ENCODE data around the gene HAND1. TPM values are rescaled to one million over a fixed set of nuclear protein-coding genes. Genes with fewer than 3 reads are reported as not detected.

Gene HAND1
- total RNA-seq, 2 donors from 2014 or later: not detected

DNA sequence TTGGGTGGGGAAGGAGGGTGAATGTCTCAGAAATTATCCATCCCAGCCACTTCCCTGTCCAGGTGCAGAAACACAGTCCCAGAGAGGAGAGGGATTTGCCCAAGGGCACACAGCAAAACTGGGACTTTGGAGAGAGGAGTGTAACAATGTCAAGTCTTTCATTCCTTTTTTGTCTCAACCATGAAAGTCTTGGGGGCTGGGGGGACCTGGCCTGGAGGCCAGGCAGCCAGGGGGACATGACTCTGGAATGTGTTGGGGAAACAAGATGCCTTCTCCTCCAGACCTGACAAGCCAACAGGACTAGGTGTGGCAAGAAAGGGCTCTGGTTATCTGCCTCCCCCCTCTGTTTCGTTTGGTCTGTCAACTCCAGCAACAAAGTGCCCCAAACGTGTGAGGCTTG is 13.9 kb upstream of the HAND1 start:
- no peak for DNase-seq (ENCODE audit: low spot score)
- intact Hi-C loops (cut with DNase I): no loop called here
- H3K27ac ChIP-seq: no peak overlapping the region
- no peaks in the 10 kb centered on the region for H3K4me1 ChIP-seq (replicated peaks)
- 63% methylated on average over 2 of the region's 2 CpGs for whole genome bisulfite sequencing
- peaks cover 7% of the 10 kb centered on the region for H3K27me3 ChIP-seq (replicated peaks; ENCODE audit: insufficient read depth)
- no peaks in the 10 kb centered on the region for H3K36me3 ChIP-seq
- H3K4me3 ChIP-seq: no peak overlapping the region
- TF ChIP-seq, protein P1, sequence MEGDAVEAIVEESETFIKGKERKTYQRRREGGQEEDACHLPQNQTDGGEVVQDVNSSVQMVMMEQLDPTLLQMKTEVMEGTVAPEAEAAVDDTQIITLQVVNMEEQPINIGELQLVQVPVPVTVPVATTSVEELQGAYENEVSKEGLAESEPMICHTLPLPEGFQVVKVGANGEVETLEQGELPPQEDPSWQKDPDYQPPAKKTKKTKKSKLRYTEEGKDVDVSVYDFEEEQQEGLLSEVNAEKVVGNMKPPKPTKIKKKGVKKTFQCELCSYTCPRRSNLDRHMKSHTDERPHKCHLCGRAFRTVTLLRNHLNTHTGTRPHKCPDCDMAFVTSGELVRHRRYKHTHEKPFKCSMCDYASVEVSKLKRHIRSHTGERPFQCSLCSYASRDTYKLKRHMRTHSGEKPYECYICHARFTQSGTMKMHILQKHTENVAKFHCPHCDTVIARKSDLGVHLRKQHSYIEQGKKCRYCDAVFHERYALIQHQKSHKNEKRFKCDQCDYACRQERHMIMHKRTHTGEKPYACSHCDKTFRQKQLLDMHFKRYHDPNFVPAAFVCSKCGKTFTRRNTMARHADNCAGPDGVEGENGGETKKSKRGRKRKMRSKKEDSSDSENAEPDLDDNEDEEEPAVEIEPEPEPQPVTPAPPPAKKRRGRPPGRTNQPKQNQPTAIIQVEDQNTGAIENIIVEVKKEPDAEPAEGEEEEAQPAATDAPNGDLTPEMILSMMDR (IDR thresholded peaks at IDR 0.05): no peak
- TF ChIP-seq POLR2AphosphoS5 (IDR thresholded peaks at IDR 0.05) (no peak), POLR2A (IDR thresholded peaks at IDR 0.05) (no peak)
- no peaks in the 10 kb centered on the region for H3K9me3 ChIP-seq

DNA sequence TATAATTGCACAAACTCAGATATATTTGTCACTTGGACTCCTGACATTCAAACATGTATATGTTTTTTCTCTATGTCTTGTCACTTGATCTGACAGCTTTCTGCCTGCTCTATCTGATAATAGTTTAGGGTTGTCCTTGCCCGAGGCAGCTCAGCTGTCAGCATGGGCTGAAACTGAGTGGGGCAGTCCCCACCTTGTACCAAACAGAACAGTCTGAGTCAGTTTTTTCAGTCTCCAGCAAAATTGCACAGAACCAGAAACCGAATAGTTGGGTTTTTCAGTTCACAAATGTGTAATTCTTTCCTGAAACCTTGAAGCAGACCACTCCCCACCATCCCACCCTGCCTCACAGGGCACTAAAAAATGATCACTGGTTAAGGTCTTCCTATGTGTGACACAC is 9.5 kb upstream of the HAND1 start:
- peaks cover 35% of the 10 kb centered on the region for H3K27me3 ChIP-seq (replicated peaks; ENCODE audit: insufficient read depth)

DNA sequence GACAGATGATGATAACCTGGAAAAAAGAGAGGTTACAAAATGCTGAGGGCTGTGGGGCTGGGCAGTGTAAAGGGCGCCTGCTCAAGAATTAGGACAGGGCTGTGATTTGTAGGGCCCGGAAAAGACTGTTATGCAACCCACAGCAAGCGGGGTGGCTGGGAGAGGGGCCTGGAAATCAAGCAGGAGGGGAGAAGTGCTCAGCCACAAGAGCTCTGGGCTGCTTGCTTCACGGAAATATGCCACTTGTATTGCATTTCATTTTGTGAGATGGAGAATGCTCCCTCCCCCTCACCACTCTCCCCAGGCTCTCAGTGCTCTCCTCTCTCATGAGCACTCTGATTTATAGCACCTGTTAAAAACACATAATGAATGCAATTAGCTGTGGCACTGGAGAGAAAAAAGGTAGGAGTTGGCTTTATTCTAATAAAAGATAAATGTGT is 8.4 kb upstream of the HAND1 start:
- no peak for DNase-seq (ENCODE audit: low spot score)
- TF ChIP-seq POLR2A (IDR thresholded peaks at IDR 0.05): no peak
- no peak for TF ChIP-seq POLR2AphosphoS5 (IDR thresholded peaks at IDR 0.05)
- TF ChIP-seq, protein P1 (IDR thresholded peaks at IDR 0.05): no peak
- Histone ChIP-seq H3K36me3 (no peaks in the 10 kb centered on the region), H3K9me3 (no peaks in the 10 kb centered on the region), H3K27me3 (replicated peaks; ENCODE audit: insufficient read depth) (peaks cover 46% of the 10 kb centered on the region), H3K27ac (no peak overlapping the region), H3K4me1 (replicated peaks) (no peaks in the 10 kb centered on the region), H3K4me3 (no peak overlapping the region)
- WGBS: 3% methylated on average over 4 of the region's 4 CpGs
- intact Hi-C loops (cut with DNase I): no loop called here

More for the DNA sequence above, 9.5 kb upstream of the HAND1 start:
- Histone ChIP-seq H3K4me3 (no peak overlapping the region), H3K4me1 (replicated peaks) (no peaks in the 10 kb centered on the region), H3K9me3 (no peaks in the 10 kb centered on the region), H3K36me3 (no peaks in the 10 kb centered on the region), H3K27ac (no peak overlapping the region)
- no peak for TF ChIP-seq POLR2A (IDR thresholded peaks at IDR 0.05)
- no peak for TF ChIP-seq POLR2AphosphoS5 (IDR thresholded peaks at IDR 0.05)
- TF ChIP-seq, protein P1 (IDR thresholded peaks at IDR 0.05): no peak
- intact Hi-C loops (cut with DNase I): no loop called here
- 27% methylated on average over 2 of the region's 2 CpGs for WGBS
- DNase-seq (ENCODE audit: low spot score): no peak

DNA sequence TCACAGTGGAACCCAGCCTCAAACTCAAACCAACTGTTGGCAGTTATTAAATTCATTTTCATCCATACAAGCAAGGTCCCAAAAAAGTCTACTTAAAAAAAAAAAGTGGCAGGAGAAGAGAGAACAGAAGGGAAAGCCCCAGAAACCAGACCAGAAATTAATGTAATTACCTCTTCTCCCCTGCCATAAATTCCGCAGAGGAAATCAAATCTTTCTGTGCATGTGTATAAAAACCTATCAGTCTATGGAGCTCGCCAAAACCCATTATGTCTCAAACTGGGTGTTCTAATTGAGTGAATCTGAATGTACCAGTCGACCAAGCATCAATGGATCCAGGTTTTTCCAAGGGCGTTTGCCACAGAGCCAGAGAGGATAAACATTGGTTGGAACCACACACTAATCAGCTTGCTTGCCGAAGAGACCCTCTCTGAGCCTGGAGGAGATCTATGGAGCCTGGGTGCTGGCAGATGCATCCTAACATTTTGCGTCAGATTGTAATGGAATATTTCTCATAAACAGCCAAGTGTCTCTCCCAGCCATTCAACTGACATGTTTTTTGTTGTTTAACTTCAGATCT is 7.9 kb upstream of the HAND1 start:
- H3K27ac ChIP-seq: no peak overlapping the region
- DNase-seq (ENCODE audit: low spot score): no peak
- TF ChIP-seq POLR2AphosphoS5 (IDR thresholded peaks at IDR 0.05): no peak
- TF ChIP-seq POLR2A (IDR thresholded peaks at IDR 0.05): no peak
- TF ChIP-seq, protein P1 (IDR thresholded peaks at IDR 0.05): no peak
- H3K36me3 ChIP-seq: no peaks in the 10 kb centered on the region
- peaks cover 51% of the 10 kb centered on the region for H3K27me3 ChIP-seq (replicated peaks; ENCODE audit: insufficient read depth)
- H3K4me1 ChIP-seq (replicated peaks): no peaks in the 10 kb centered on the region
- H3K4me3 ChIP-seq: no peak overlapping the region
- WGBS: 19% methylated on average over 6 of the region's 6 CpGs
- intact Hi-C loops (cut with DNase I): no loop called here
- no peaks in the 10 kb centered on the region for H3K9me3 ChIP-seq

DNA sequence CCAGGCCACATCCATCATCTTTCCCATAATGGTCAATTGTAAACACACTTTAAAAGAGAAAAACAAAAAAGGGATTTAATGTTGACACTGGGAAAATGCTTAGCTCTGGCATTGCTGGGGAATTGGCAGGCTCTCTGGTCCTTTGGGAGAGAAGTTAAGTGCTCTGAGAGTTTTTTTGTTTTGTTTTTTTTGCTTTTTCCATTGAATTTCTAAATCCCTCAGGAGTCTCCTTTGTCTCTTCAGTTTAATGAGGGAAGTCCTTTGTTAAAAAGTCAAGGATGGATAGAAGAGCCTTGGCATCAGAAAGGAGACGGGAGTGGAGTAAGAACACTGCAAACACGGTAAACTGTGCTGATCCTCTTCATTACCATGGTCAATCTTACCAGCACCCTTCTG is 7.1 kb upstream of the HAND1 start:
- no peak for DNase-seq (ENCODE audit: low spot score)
- Histone ChIP-seq H3K4me3 (no peak overlapping the region), H3K27ac (no peak overlapping the region), H3K36me3 (no peaks in the 10 kb centered on the region), H3K9me3 (no peaks in the 10 kb centered on the region), H3K4me1 (replicated peaks) (no peaks in the 10 kb centered on the region), H3K27me3 (replicated peaks; ENCODE audit: insufficient read depth) (peaks cover 54% of the 10 kb centered on the region)
- intact Hi-C loops (cut with DNase I): no loop called here
- WGBS: 6% methylated on average over 2 of the region's 2 CpGs
- TF ChIP-seq POLR2A (IDR thresholded peaks at IDR 0.05): no peak
- TF ChIP-seq, protein P1 (IDR thresholded peaks at IDR 0.05): no peak
- no peak for TF ChIP-seq POLR2AphosphoS5 (IDR thresholded peaks at IDR 0.05)

Measured in prostate gland (tissue), 2 donors.